ENCODE measurements around the gene PGBD2.
"Not testable (repeated sequence)": the region's sequence is repeated elsewhere in the genome, so short reads cannot be mapped to it uniquely, and the experiment has no call there.

- not testable (repeated sequence) for TF ChIP-seq ZNF792 (CRISPR knock-in tag; IDR thresholded peaks at IDR 0.05); KMT2A (CRISPR knock-in tag; IDR thresholded peaks at IDR 0.05); YY1 (IDR thresholded peaks at IDR 0.05; ENCODE audit: insufficient read depth, insufficient replicate concordance, low read depth, low read length); ZNF143 (CRISPR knock-in tag; IDR thresholded peaks at IDR 0.05); THRA (CRISPR knock-in tag; IDR thresholded peaks at IDR 0.05; ENCODE audit: borderline replicate concordance); ZNF280D (CRISPR knock-in tag; IDR thresholded peaks at IDR 0.05); HINFP (CRISPR knock-in tag; IDR thresholded peaks at IDR 0.05; ENCODE audit: low read depth); SMARCE1 (IDR thresholded peaks at IDR 0.05; ENCODE audit: borderline replicate concordance); CEBPB (IDR thresholded peaks at IDR 0.05; ENCODE audit: borderline replicate concordance, low read depth, low read length); REST (IDR thresholded peaks at IDR 0.05; ENCODE audit: borderline replicate concordance in 1 of 2, low read depth in 1 of 2, low read length in 2 of 2)
These were observed 16.2 kb upstream of the PGBD2 start for GRCh38 chr1:248889914-248890243.

Data from HepG2 (cell line).